ENCODE measurements around the gene RNF44.
"Not testable (repeated sequence)": the region's sequence is repeated elsewhere in the genome, so short reads cannot be mapped to it uniquely, and the experiment has no call there.

- TF ChIP-seq POLR2A (IDR thresholded peaks at IDR 0.05; ENCODE audit: low read depth); POLR2AphosphoS5 (IDR thresholded peaks at IDR 0.05): not testable (repeated sequence)
These were observed 50.0 kb downstream of the RNF44 start for GRCh38 chr5:176487160-176487559.
